Astrocyte (in vitro differentiated cells and primary cell): ENCODE results near the gene ARID2. TPM values are rescaled to one million over a fixed set of nuclear protein-coding genes. Genes with fewer than 3 reads are reported as not detected.

Source experiments
- DNase-seq: peaks from one replicate; pipeline ENCODE4 v3.0.0-alpha.2; 2010; ENCODE audit warnings: low read depth
- FAIRE-seq: peaks from 2 replicates; lab custom pipeline; 2011; peaks lifted over from hg19 to GRCh38; lab: Jason Lieb, UNC
- H2AFZ ChIP-seq: 2 replicates; pipeline ENCODE4 v1.6.0; 2012; ENCODE audit warnings: low read depth, low read length, inconsistent platforms
- H3K27ac ChIP-seq: 2 replicates; pipeline ENCODE4 v1.5.1; 2011; ENCODE audit warnings: low read depth, low read length, inconsistent platforms
- H3K27me3 ChIP-seq: 2 replicates; pipeline ENCODE4 v1.6.0; 2011; ENCODE audit warnings: low read length, inconsistent platforms; ENCODE audit not compliant: insufficient read depth
- H3K36me3 ChIP-seq: 2 replicates; pipeline ENCODE4 v1.5.1; 2011; ENCODE audit warnings: low read length, inconsistent platforms; ENCODE audit not compliant: insufficient read depth
- H3K4me1 ChIP-seq: 2 replicates; pipeline ENCODE4 v1.5.1; 2011; ENCODE audit warnings: low read length, inconsistent platforms; ENCODE audit not compliant: insufficient read depth
- H3K4me2 ChIP-seq: 2 replicates; pipeline ENCODE4 v1.6.0; 2012; ENCODE audit warnings: low read length, inconsistent platforms
- H3K4me3 ChIP-seq: 2 replicates; pipeline ENCODE4 v1.5.1; 2011; ENCODE audit warnings: low read depth, mild to moderate bottlenecking, low read length, inconsistent platforms; ENCODE audit not compliant: insufficient read depth
- H3K79me2 ChIP-seq: 2 replicates; pipeline ENCODE4 v1.6.0; 2012; ENCODE audit warnings: mild to moderate bottlenecking, low read length, inconsistent platforms; ENCODE audit not compliant: insufficient read depth
- H3K9ac ChIP-seq: 2 replicates; pipeline ENCODE4 v1.6.0; 2012; ENCODE audit warnings: mild to moderate bottlenecking, low read length, inconsistent platforms
- H3K9me3 ChIP-seq: 2 replicates; pipeline ENCODE4 v1.5.1; 2012; ENCODE audit warnings: low read depth, mild to moderate bottlenecking, low read length, inconsistent platforms; ENCODE audit not compliant: insufficient read depth
- H4K20me1 ChIP-seq: 2 replicates; pipeline ENCODE4 v1.6.0; 2012; ENCODE audit warnings: low read length, inconsistent platforms; ENCODE audit not compliant: insufficient read depth
- H3K27ac Mint-ChIP-seq: one replicate; pipeline ENCODE4 v1.8.0; 2021; ENCODE audit warnings: mild to moderate bottlenecking, mixed read lengths; ENCODE audit not compliant: unreplicated experiment
- H3K27me3 Mint-ChIP-seq: one replicate; pipeline ENCODE4 v1.8.0; 2021; ENCODE audit warnings: low read depth, mixed read lengths; ENCODE audit not compliant: unreplicated experiment
- H3K36me3 Mint-ChIP-seq: one replicate; pipeline ENCODE4 v1.8.0; 2021; ENCODE audit warnings: low read depth, mixed read lengths; ENCODE audit not compliant: unreplicated experiment
- H3K4me1 Mint-ChIP-seq: one replicate; pipeline ENCODE4 v1.8.0; 2021; ENCODE audit warnings: low read depth, mixed read lengths; ENCODE audit not compliant: unreplicated experiment
- H3K4me3 Mint-ChIP-seq: one replicate; pipeline ENCODE4 v1.8.0; 2021; ENCODE audit warnings: mild to moderate bottlenecking, moderate library complexity, mixed read lengths; ENCODE audit not compliant: unreplicated experiment
- H3K9me3 Mint-ChIP-seq: one replicate; pipeline ENCODE4 v1.8.0; 2021; ENCODE audit warnings: mild to moderate bottlenecking, mixed read lengths; ENCODE audit not compliant: unreplicated experiment
- EZH2 ChIP-seq: IDR thresholded peaks from 2 replicates; pipeline ENCODE4 v1.6.1; 2012; ENCODE audit warnings: mild to moderate bottlenecking, low read length, inconsistent platforms; ENCODE audit not compliant: insufficient read depth
- total RNA-seq: library from RNA; stranded (reverse); gene quantifications from 2 replicates; pipeline ENCODE4 v1.2.1, GENCODE V29; 2021
- TF ChIP-seq, protein P1 (sequence below): IDR thresholded peaks from 2 replicates; pipeline ENCODE4 v1.5.1; 2011; ENCODE audit warnings: low read depth, mild to moderate bottlenecking, inconsistent platforms, low read length, moderate library complexity; ENCODE audit not compliant: insufficient read depth

ARID2 gene
- total RNA-seq, 1 donor from 2014 or later = 23.8 TPM

DNA sequence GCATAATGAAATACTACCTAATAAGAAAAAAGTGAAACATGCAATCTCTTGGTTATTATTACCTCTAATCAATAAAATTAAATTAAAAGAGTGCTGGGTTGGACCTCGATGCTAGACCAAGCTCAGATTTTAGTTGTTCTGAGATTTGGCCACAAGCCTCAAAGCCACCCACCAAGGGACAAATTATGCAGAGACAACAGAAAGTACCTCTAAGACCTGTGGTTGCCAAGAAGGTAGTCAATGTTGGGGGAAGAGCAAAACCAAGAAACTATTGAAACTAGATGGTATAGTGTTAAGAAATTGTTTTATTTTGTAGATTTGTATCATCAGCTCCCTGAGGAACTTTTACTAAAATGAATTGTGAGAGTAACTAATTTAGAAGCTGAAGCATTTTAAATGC is 43.8 kb upstream of the ARID2 start:
- H3K4me1 ChIP-seq = no peaks in the 10 kb centered on the region
- no peak overlapping the region for H3K9ac ChIP-seq
- no peak overlapping the region for H3K27ac ChIP-seq
- DNase-seq (no peak), FAIRE-seq (no peak)
- H4K20me1 ChIP-seq = no peaks in the 10 kb centered on the region
- Mint-ChIP-seq H3K27me3 (peaks cover 3% of the 10 kb centered on the region), H3K36me3 (no peaks in the 10 kb centered on the region), H3K27ac (no peak overlapping the region), H3K9me3 (no peaks in the 10 kb centered on the region), H3K4me3 (no peak overlapping the region), H3K4me1 (no peaks in the 10 kb centered on the region)
- no peak overlapping the region for H3K4me3 ChIP-seq
- no peaks in the 10 kb centered on the region for H3K9me3 ChIP-seq
- no peak overlapping the region for H2AFZ ChIP-seq
- H3K36me3 ChIP-seq = no peaks in the 10 kb centered on the region
- H3K27me3 ChIP-seq = no peaks in the 10 kb centered on the region
- TF ChIP-seq EZH2 = no peak
- TF ChIP-seq, protein P1, sequence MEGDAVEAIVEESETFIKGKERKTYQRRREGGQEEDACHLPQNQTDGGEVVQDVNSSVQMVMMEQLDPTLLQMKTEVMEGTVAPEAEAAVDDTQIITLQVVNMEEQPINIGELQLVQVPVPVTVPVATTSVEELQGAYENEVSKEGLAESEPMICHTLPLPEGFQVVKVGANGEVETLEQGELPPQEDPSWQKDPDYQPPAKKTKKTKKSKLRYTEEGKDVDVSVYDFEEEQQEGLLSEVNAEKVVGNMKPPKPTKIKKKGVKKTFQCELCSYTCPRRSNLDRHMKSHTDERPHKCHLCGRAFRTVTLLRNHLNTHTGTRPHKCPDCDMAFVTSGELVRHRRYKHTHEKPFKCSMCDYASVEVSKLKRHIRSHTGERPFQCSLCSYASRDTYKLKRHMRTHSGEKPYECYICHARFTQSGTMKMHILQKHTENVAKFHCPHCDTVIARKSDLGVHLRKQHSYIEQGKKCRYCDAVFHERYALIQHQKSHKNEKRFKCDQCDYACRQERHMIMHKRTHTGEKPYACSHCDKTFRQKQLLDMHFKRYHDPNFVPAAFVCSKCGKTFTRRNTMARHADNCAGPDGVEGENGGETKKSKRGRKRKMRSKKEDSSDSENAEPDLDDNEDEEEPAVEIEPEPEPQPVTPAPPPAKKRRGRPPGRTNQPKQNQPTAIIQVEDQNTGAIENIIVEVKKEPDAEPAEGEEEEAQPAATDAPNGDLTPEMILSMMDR = no peak
- no peaks in the 10 kb centered on the region for H3K79me2 ChIP-seq
- no peak overlapping the region for H3K4me2 ChIP-seq

DNA sequence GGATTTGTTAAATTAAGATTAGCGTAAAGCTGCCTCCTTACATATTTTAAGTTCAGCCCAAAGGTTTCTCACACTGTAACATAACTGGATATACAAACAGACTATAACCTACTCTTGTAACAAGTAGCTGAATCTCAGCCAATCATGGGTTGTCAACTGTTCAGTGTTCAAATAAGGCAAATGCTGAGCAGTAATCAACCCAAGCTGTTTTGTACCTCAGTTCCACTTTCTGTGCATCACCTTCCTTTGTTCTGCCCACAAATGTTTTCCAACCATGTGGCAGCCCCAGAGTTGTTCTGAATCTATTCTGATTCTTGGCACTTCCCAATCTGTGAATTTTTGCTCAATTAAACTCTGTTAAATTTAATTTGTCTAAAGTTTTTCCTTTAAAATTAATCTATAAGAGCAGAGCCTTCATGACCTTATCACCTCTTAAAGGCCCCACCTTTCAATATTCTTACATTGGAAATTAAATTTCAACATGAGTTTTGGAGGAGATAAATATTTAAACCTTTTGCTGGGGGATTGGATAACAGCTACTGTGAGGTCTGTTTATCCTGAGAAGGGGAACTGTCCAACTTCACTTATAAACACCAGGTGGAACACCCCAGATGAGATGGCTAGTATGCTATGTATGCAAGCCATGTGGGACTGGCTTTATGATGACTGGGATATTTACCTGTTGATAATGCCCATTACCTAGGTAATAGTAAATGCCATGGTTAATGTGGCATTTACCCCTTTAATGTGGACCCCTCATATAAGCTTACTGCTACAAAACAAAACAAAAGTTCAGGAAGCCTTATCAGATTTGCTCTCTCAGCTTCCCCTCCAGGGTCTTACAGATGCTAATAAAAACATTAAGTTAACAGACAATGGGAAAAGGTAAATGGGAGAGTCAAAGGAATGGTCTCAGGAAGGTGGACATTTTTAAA is 42.2 kb upstream of the ARID2 start:
- Histone ChIP-seq H3K4me3 (no peak overlapping the region), H3K9me3 (no peaks in the 10 kb centered on the region), H3K27me3 (no peaks in the 10 kb centered on the region), H2AFZ (no peak overlapping the region), H3K79me2 (no peaks in the 10 kb centered on the region), H3K4me1 (no peaks in the 10 kb centered on the region), H4K20me1 (no peaks in the 10 kb centered on the region), H3K4me2 (no peak overlapping the region), H3K9ac (no peak overlapping the region), H3K27ac (no peak overlapping the region), H3K36me3 (no peaks in the 10 kb centered on the region)
- Mint-ChIP-seq H3K27me3 (peaks cover 3% of the 10 kb centered on the region), H3K27ac (no peak overlapping the region), H3K4me3 (no peak overlapping the region), H3K9me3 (no peaks in the 10 kb centered on the region), H3K36me3 (no peaks in the 10 kb centered on the region), H3K4me1 (no peaks in the 10 kb centered on the region)
- FAIRE-seq = no peak
- TF ChIP-seq, protein P1 = no peak
- TF ChIP-seq EZH2 = no peak
- no peak for DNase-seq

DNA sequence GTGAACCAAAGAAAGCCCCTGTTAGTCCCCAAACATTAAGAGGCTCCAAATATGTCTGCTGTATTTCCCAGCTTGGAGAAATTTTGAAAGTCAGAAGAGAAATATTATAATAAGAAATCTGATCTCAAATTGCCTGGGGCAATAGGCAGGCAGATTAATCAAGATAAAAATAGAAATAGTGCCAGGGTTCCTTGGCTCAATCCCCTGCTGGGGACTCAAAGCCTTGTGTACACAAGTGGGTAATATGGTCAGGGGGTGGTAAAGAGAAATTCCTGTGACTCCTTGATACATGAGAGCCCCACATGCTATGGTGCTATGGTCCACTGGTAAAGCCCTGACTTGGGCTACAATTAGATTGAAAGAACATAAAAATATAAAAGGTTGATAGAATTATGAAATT is 41.3 kb upstream of the ARID2 start:
- no peaks in the 10 kb centered on the region for H3K4me1 ChIP-seq
- H3K27me3 ChIP-seq = no peaks in the 10 kb centered on the region
- TF ChIP-seq, protein P1 = no peak
- TF ChIP-seq EZH2 = no peak
- DNase-seq (no peak), FAIRE-seq (no peak)
- H3K27ac ChIP-seq = no peak overlapping the region
- H3K36me3 Mint-ChIP-seq = no peaks in the 10 kb centered on the region
- H3K79me2 ChIP-seq = no peaks in the 10 kb centered on the region
- H3K9me3 ChIP-seq = no peaks in the 10 kb centered on the region
- H3K4me2 ChIP-seq = no peak overlapping the region
- H4K20me1 ChIP-seq = no peaks in the 10 kb centered on the region
- H3K36me3 ChIP-seq = no peaks in the 10 kb centered on the region
- no peak overlapping the region for H2AFZ ChIP-seq
- no peak overlapping the region for H3K27ac Mint-ChIP-seq
- H3K9ac ChIP-seq = no peak overlapping the region
- peaks cover 3% of the 10 kb centered on the region for H3K27me3 Mint-ChIP-seq
- H3K9me3 Mint-ChIP-seq = no peaks in the 10 kb centered on the region
- no peak overlapping the region for H3K4me3 Mint-ChIP-seq
- H3K4me3 ChIP-seq = no peak overlapping the region
- H3K4me1 Mint-ChIP-seq = no peaks in the 10 kb centered on the region
